ENCODE results near the gene CD99. TPM values are rescaled to one million over a fixed set of nuclear protein-coding genes. Genes with fewer than 3 reads are reported as not detected.
"Not testable (repeated sequence)": the region's sequence is repeated elsewhere in the genome, so short reads cannot be mapped to it uniquely, and the experiment has no call there.

CD99 gene
- polyA plus RNA-seq, 12 donors, result 151 to 487 (median 265) TPM; not detected in 1

DNA sequence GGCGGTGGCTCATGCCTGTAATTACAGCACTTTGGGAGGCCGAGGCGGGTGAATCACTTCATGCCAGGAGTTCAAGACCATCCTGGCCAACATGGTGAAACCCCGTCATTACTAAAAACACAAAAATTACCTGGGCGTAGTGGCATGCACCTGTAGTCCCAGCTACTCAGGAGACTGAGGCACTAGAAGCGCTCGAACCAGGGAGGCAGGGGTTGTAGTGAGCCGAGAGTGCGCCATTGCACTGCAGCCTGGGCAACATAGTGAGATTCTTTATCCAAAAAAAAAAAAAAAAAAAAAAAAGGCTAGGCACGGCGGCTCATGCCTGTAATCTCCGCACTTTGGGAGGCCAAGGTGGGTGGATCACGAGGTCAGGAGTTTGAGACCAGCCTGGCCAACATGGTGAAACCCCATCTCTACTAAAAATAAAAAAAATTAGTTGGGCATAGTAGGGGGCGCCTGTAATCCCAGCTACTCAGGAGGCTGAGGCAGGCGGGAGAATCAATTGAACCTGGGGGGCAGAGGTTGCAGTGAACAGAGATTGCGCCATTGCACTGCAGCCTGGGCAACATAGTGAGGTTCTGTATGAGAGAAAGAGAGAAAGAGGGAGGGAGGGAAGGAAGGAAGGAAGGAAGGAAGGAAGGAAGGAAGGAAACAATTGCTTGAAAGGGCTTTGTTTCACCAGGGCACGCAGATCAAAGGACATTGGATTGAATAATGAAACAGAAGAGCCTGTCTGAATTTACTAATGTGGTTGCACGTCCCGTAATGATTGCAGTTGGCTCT lies 73.9 kb downstream of the CD99 start:
- not testable (repeated sequence) for DNase-seq

DNA sequence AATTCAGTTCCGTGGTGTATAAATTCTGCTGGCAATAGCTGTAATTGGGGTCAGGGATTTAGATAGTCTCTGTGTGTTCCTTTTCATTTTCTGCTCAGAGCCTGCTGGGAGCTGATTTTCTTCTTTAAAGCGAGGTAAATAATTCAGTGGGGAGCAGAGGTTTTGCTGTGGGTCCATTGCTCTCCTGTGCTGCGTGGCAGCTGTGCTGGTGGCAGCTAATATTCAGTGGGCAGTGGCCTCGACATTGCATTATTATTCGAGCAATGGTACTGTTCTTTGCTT lies 74.4 kb downstream of the CD99 start:
- DNase-seq, result no peak

DNA sequence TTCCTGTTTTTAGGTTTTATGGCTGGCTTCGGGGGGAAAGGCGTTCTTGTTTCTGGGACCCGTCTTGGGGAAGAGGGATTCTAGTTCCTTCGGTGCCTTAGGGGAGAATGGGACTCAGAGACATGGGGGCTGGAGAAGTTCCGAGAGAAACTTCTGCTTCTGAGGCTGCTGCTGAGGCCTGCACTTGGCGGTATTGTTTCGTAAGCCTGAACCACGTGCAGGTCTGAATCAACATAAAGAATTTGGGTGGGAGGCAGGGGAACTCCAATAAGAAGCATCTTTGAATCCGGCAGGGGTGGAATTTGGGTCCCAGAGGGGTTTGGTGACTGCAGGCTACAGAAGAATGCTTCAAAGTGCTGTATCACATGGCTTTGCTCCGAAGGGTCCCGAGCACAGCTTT lies 75.8 kb downstream of the CD99 start:
- no peak for DNase-seq

- DNase-seq, result no peak
These were observed 76.7 kb downstream of the CD99 start for GRCh38 chrX:2767631-2768455.

GRCh38 chrX:2769615-2770014 lies 78.5 kb downstream of the CD99 start:
- no peak for DNase-seq

GRCh38 chrX:2773166-2774055 lies 82.3 kb downstream of the CD99 start:
- not testable (repeated sequence) for DNase-seq

GRCh38 chrX:2774057-2774456 lies 83.0 kb downstream of the CD99 start:
- DNase-seq, result no peak

GRCh38 chrX:2774776-2775175 lies 83.7 kb downstream of the CD99 start:
- DNase-seq, result no peak

DNA sequence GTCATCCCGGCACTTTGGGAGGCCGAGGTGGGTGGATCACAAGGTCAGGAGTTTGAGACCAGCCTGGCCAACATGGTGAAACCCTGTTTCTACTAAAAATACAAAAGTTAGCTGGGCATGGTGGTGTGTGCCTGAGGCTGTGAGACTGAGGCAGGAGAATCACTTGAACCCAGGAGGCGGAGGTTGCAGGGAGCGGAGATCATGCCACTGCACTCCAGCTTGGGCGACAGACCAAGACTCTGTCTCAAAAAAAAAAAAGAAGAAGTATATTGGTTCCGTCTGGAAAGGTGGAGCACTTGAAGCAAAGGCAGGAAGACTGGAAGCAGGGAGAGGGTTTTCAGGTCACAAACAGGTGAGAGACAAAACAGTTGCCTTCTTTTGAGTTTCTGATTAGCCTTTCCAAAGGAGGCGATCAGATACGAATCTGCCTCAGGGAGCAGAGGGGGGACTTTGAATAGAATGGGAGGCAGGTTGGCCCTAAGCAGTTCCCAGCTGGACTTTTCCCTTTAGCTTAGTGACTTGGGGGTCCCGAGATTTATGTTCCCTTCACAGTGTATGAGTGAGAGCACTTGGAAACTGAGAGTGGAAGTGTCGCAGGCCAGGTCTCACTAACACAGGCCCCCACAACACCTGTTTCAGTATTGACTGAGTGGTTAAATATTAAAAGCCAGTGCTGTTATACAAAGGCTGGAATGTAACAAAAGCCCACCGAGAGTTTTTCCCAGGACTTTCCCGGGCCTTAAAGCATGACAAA lies 89.6 kb downstream of the CD99 start:
- not testable (repeated sequence) for DNase-seq

GRCh38 chrX:2781226-2781571 lies 90.1 kb downstream of the CD99 start:
- DNase-seq, result no peak

GRCh38 chrX:2781698-2782097 lies 90.6 kb downstream of the CD99 start:
- DNase-seq, result peak; percentile 3

GRCh38 chrX:2782171-2782570 lies 91.1 kb downstream of the CD99 start:
- no peak for DNase-seq

DNA sequence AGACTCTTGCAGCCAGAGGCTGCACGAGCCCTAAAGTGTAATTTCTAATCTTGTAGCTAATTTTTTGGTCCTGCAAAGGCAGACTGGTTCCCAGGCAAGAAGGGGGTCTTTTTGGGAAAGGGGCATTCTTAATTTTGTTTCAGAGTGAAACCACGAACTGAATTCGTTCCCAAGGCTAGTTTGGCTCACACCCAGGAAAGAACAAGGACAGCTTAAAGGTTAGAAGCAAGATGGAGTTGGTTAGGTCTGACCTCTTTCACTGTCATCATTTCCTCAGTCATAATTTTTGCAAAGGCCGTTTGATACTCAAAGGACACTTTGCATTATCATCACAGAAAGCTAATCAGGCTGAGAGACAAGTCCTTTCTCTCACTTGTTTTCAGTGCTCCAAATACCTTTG lies 91.7 kb downstream of the CD99 start:
- no peak for DNase-seq

DNA sequence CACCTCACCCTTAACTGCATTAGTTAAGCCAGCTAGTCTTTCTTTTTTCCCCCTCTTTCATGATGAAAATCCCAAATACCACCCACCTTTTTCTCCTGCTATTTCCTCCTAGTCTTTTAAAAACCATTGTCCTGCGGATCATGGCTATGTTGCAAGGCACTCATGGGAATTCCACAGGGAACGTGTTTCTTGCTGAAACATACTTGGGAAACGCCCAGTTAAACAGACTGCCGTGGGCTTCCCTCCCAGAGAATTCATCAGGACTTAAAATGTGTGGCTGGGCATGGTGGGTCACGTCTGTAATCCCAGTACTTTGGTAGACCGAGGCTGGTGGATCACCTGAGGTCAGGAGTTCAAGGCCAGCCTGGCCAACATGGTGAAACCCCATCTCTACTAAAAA lies 92.9 kb downstream of the CD99 start:
- peak; percentile 2 for DNase-seq

DNA sequence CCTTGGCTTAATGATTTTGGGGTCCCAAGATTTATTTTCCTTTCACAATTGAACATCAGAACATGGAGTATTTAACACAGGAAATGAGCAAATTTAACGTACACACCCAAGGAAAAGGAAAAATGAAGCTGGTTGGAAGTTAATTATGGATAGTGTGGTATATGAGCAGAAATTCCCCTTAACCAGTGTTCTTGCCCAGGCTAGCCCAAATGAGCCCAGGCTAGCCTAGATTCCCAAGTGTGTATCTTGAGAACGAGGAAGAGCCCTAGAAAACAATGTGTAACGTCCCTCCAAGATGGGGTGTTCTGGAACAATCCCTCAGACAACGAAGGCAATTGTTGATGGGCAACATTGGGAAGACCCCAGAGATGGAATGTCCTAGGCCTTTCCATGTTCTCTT lies 94.4 kb downstream of the CD99 start:
- DNase-seq, result no peak

GRCh38 chrX:2788980-2789379 lies 97.9 kb downstream of the CD99 start:
- no peak for DNase-seq

DNA sequence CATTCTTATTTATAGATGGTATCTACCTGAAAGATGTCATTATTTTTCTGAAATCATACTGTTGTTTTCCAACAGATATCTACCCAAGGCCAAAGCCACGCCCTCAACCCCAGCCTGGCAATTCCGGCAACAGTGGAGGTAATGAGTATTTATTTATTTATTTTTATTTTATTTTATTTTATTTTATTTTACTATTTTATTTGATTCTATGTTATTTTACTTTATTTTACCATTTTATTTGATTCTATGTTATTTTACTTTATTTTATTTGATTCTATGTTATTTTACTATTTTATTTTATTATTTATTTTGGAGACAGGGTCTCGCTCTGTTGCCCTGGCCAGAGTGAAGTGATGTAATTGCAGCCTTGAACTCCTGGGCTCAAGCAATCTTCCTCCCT lies 98.5 kb downstream of the CD99 start:
- no peak for DNase-seq
